ENCODE results near the gene SERTAD3.

The SERTAD3 gene

DNA sequence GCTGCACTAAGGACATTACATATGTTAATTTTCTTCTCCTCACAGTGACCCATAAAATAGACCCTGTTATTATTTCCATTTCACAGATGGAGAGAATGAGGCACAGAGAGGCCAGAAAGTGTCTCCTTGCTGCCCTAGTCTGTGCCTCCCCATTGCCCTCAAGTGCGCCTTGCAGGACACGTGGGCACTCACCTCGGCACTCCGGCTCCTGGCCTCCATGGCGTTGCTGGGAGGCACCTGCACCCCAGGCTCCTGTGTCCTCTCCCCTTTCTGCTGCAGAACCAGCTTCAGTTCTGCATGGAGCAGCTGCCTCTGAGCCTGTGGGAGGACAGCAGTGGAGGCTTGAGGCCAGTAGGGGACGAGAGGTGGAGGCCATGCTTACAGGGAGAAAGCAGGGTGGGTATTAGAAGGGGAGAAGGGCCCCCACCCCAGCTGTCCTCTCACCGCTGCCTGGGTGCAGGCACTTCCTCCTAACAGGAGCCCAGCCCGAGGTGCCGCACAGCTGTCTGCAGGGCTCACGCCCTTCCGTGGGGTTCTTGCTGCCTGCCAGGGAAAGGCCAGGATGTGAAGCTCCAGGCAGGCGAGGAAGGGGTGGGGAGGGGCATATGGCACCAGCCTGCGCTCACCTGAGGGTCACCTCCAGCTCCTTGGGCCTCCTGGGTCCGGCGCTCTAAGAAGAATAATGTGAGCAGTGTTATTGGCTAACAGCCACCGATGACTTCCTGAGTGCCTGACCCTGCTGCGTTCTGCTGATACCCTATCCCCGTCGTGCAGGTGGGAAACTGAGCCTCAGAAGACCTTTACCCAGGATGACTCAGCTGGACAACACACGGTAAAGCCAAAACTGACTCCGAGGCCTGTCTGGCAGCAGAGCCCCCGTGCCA is 36.2 kb downstream of the SERTAD3 start:
- DNase-seq: peak; percentile 1

DNA sequence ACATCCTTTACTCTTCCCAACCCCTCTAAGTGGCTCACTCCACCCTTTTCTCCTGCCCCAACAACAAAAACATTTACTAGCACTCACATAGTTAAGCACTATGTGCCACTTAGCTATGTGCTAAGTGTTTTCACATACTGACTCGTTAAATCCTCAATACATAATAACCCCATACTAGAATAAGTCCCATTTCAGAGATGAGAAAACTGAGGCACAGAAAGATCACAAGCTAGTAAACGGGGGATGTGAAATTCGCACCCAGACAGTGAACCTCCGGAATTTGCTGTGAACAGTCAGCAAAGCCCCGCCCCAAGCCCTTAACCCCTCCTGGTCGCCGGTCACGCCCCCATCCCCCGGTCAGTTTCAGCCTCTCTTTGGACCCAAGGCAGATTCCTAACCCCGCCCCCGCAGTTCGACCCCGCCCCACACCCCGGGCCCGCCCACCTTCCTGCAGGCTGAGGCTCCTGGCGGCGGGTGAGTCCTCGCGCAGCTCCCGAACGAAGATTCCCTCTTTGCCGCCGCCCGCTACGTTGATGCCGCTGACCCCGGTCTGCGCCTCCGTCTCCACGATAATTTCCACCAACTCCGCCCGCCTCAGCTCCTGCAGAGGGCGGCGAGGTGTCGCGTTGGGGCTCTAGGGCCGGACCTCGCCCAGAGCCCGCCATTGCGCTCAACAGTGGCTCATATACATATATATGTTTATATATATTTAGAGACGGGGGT is 40.7 kb downstream of the SERTAD3 start:
- peak; percentile 62 for DNase-seq

DNA sequence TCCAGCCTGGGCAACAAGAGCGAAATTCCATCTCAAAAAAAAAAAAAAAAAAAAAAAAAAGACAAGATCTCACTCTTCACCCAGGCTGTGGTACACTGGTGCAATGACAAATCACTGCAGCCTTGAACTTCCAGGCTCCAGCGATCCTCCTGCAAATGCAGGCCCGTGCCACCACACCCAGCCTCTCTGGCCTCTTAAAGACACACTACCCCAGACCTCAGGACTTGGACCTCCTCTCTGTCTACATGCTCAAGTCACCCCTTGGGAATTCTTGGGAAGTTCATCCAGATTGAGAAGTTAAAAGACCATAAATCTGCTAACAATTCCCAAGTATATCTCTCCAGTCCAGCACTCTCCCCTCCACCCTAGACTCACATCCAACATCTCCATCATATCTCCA is 43.6 kb downstream of the SERTAD3 start:
- DNase-seq: no peak

DNA sequence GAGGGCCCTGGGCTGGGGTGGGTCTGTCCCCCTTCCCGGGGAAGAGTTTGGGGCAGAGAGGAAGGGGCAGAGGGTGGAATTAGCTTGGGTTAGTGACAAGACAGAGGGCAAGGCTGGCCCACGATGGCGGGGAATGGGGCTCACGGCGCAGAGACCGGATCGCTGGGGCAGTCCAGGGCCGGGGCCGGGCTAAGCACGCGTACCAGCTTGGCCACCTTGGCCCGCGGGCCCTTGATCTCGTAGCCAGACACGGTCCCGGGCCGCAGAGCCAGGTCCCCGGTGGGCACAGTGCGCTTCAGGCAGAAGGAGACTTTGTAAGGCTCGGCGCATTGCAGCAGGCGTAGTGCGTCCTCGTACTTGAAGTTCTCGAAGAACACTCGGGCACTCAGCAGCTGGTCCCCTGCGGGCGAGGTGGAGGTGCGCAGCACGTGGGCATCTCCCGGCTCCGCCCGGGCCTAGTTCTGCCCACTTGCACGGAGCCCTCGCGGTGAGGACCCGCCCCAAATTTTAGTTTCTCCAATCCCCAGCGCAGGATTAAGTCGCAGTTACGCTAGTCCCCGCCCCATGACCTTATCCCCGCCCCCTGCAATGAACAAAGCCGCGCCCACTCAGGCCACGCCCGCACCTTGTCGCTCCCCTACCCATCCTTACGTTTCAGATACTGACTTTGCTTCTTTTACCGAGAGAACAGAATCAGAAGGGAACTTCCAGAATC is 45.6 kb downstream of the SERTAD3 start:
- DNase-seq: peak; percentile 30

DNA sequence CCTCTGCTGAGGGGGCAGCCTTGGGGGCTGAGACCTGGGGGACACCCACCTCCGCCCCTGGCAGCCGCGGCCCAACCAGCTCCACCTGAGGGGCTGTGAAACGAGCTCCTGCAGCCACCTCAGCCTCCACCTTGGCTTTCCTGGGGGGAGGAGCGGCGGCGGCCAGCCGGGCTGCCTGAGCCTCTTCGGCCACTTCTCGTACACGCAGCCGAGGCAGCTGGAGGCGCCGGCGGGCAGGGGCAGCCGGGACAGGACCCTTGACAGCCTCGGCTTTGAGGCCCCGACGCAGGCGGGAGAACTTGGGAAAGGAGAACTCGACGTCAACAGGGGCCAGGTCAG is 46.6 kb downstream of the SERTAD3 start:
- DNase-seq: no peak

DNA sequence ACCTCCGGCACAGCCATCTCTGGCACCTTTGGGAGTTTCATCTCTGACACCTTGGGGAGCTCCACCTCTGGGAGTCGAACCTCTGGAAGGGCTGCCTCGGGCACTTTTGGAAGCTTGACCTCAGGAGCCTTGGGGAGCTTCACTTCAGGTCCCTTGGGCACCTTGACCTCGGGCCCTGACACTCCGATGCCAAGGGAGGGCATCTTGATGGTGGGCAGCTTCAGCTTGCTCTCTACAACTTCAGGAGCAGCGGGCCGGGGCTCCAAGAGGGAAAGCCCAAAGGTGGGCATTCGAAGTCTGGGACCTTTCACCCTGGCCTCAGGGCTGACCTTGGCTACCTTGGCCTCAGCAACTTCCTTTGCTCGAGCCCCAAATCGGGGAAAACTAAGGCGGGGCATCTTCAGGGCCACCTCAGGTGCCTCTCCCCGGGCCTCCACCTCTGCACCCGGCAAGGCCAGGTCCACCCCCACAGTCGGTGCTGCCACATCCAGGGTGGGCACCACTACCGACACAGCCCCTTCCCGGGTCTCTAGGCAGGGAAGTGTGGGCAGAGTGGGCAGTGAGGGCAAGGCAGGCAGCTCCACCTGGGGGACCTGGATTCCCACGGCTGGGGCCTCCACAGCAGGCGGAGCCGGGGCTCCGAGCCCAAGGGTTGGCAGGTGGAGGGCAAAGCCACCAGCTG is 47.1 kb downstream of the SERTAD3 start:
- no peak for DNase-seq

DNA sequence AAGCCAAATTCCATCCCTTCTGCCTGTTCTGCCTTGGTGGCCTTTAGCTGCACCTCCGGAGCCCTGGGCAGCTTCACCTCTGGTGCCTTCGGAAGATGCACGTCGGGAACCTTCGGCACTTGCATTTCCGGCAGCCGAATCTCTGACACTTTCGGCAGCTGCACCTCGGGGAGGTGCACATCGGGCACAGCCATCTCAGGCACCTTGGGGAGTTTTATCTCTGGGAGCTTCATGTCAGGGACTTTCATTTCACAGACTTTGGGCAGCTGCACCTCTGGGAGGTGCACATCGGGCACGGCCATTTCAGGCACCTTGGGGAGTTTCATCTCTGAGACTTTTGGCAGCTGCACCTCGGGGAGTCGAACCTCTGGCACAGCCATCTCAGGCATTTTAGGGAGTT is 48.2 kb downstream of the SERTAD3 start:
- DNase-seq: no peak

DNA sequence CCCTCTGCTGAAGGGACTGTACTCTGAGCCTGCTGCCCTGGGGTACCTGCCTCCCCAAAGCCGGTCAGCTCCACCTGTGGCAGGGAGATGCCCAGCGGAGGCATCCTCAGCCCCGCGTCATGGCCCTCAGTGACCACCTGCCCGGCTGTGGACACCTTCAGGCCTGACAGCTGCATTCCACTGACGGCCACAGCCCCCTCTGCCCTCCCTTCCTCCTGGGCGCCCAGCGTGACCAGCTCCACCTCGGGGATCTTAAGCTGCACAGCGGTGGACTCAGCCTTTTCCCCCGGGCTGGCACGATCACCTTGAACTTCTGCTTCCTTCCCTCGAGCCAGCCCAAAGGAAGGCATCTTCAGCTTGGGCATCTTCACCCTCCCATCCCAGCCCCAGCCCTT is 49.3 kb downstream of the SERTAD3 start:
- DNase-seq: no peak

DNA sequence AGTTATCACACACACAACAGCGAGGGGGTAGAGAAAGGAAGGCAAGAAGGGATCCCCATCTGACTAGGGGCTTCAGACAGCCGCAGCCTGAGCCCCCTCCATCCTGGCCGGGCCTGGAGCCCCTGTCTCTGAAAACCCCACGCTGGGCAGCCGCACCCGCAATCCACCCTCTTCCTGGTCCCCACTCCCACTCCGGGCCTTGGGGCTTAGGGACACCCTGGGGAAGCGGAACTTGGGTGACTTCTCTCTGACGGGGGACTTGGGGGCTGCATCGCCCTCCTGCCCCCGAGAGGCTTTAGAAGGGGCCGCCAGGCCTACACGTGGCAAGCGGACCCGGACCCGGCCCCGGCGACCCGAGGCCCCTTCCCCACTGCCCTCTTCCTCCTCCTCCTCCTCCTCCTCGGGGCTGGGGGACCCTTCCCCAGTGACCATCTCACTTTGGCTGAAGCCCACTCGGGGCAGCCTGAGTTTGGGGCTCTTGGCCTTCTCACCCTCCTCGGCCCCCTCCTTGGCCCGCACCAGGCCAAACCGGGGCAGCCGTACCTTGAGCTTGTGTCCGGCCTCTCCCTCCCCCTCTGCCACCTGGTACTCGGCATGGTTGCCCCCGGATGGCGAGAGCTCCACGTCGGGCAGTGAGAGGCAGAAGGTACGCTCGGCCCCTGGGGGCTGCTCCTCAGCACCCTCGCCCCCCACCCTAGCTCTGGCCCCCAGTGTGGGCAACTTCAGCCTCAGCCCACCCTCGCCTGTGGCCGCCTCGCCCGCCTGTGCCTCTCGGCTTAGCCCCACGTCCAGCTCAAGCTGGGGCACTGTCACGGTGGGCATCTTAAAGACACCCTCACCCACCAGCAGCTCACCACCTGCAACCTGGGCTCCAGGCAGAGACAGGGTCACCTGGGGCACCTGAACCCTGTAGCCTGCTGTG is 50.0 kb downstream of the SERTAD3 start:
- no peak for DNase-seq

DNA sequence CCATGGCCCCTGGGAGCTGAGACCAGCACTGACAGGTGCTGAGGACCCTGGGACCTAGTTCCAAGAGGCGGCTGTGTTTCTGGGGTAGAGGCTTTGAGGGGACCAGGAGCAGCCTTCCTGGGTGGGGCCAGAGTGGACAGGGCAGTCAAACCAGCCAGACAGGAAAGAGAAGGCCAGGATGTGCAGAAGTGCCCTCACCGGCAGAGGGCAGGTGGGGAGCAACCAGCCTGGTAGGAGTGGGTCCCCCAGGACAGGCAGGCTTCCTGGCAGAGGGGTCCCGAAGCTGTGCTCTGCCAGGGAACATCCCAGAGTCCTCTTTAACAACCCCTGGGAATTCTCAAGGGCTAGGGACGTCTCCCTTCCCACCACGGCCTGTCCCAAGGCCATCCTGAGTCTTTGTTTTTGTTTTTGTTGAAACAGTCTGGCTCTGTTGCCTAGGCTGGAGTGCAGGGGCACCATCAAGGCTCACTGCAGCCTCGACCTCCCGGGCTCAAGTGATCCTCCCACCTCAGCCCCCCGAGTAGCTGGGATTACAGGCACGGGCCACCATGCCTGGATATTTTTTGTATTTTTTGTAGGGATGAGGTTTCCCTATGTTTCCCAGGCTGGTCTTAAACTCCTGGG is 51.1 kb downstream of the SERTAD3 start:
- no peak for DNase-seq

DNA sequence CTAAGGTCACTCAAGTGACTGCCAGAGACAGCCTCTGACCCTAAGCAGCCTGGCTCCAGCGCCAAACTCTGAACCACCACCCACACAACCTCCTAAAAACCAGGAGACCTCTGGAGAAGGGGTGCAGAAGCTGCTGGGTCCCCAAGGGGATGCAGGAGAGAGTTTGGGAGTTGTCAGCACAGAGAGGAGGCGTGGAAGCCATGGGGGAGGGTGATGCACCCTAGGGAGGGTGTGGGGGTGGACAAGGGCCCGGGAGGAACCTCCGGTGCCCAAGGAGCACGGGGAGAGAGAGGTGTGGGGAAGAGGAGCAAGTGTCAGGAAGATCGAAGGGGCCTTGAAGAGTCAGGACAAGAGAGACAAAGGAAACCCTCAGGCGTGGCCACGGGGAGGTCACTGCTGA is 52.0 kb downstream of the SERTAD3 start:
- no peak for DNase-seq

All from activated effector memory CD4-positive, alpha-beta T cell treated with Interleukin-2 at 50 U/mL for 16 hours (primary cell).